CD14-positive monocyte (primary cell): ENCODE results near the gene ZNF274. TPM values are rescaled to one million over a fixed set of nuclear protein-coding genes. Genes with fewer than 3 reads are reported as not detected.
A peak's percentile ranks its signal among the peaks of the same experiment; 100 is the strongest.

Experiments used
- DNase-seq, 3 donors: peaks; one replicate each; pipeline ENCODE4 v3.0.0-alpha.2; 2011 to 2022
- H2AFZ ChIP-seq: 2 replicates; pipeline ENCODE4 v1.6.0; 2012; ENCODE audit warnings: mild to moderate bottlenecking, low read depth, low read length, inconsistent platforms; ENCODE audit not compliant: insufficient read depth, poor library complexity, severe bottlenecking
- H3K27ac ChIP-seq, 2 donors: 1 replicate in 1 of 2; 2 replicates in 1 of 2; pipeline ENCODE4 v1.5.1; 2012 to 2013; ENCODE audit warnings: low read length in 2 of 2, control low read depth in 1 of 2, inconsistent platforms in 1 of 2, low read depth in 1 of 2, mild to moderate bottlenecking in 1 of 2
- H3K27me3 ChIP-seq, 2 donors: one replicate each; pipeline versions ENCODE4 v1.6.0 to v1.6.1; 2011 to 2013; ENCODE audit warnings: low read length in 2 of 2; ENCODE audit not compliant: control insufficient read depth in 2 of 2, insufficient read depth in 2 of 2
- H3K36me3 ChIP-seq, 2 donors: replicated peaks in 1 of 2; 1 replicate in 1 of 2; 2 replicates in 1 of 2; pipeline versions ENCODE4 v1.5.1 to v1.6.1; 2012 to 2013; ENCODE audit warnings: low read length in 2 of 2, control low read depth in 1 of 2, inconsistent platforms in 1 of 2, mild to moderate bottlenecking in 1 of 2; ENCODE audit not compliant: insufficient read depth in 2 of 2, control insufficient read depth in 1 of 2
- H3K4me1 ChIP-seq, 2 donors: 1 replicate in 1 of 2; 2 replicates in 1 of 2; pipeline versions ENCODE4 v1.5.1 to v1.6.1; 2012 to 2013; ENCODE audit warnings: low read length in 2 of 2, control low read depth in 1 of 2, inconsistent platforms in 1 of 2, mild to moderate bottlenecking in 1 of 2, moderate library complexity in 1 of 2; ENCODE audit not compliant: insufficient read depth in 2 of 2, control insufficient read depth in 1 of 2
- H3K4me2 ChIP-seq: replicated peaks from 2 replicates; pipeline ENCODE3; 2012; ENCODE audit warnings: low read length, moderate library complexity, mild to moderate bottlenecking; ENCODE audit not compliant: poor library complexity, severe bottlenecking; ENCODE audit errors: extremely low read depth
- H3K4me3 ChIP-seq, 3 experiments: fragments of 200-600 bp in 1 of 3; sonication (generic) in 1 of 3; replicated peaks in 1 of 3; 1 replicate in 2 of 3; 2 replicates in 1 of 3; pipeline ENCODE4 v1.5.1; 2011 to 2013; ENCODE audit warnings: low read length in 3 of 3, mild to moderate bottlenecking in 3 of 3, control low read depth in 2 of 3, low read depth in 2 of 3, inconsistent platforms in 1 of 3, moderate library complexity in 1 of 3
- H3K79me2 ChIP-seq: 2 replicates; pipeline ENCODE4 v1.6.0; 2012; ENCODE audit warnings: mild to moderate bottlenecking, control low read depth, inconsistent platforms, low read length, moderate library complexity; ENCODE audit not compliant: insufficient read depth
- H3K9ac ChIP-seq: 2 replicates; pipeline ENCODE4 v1.6.0; 2017; ENCODE audit warnings: low read length, mild to moderate bottlenecking; ENCODE audit not compliant: insufficient read depth, poor library complexity, severe bottlenecking
- H3K9me3 ChIP-seq, 2 donors: replicated peaks in 1 of 2; 1 replicate in 1 of 2; 2 replicates in 1 of 2; pipeline versions ENCODE4 v1.5.1 to v1.6.1; 2012 to 2013; ENCODE audit warnings: low read length in 2 of 2, control low read depth in 1 of 2; ENCODE audit not compliant: control insufficient read depth in 1 of 2, insufficient read depth in 1 of 2
- H4K20me1 ChIP-seq: 2 replicates; pipeline ENCODE4 v1.6.0; 2012; ENCODE audit warnings: mild to moderate bottlenecking, low read length, control low read depth, moderate library complexity; ENCODE audit not compliant: insufficient read depth
- H3K27ac Mint-ChIP-seq, 7 donors: one replicate each; pipeline ENCODE4 v1.8.0; 2020; ENCODE audit warnings: mild to moderate bottlenecking in 7 of 7, mixed read lengths in 7 of 7, moderate library complexity in 6 of 7, inconsistent platforms in 2 of 7
- H3K27me3 Mint-ChIP-seq, 3 donors: one replicate each; pipeline ENCODE4 v1.8.0; 2021 to 2022; ENCODE audit warnings: low read depth in 3 of 3, mild to moderate bottlenecking in 3 of 3, mixed read lengths in 3 of 3, moderate library complexity in 3 of 3, inconsistent platforms in 1 of 3
- H3K36me3 Mint-ChIP-seq, 2 donors: one replicate each; pipeline ENCODE4 v1.8.0; 2020; ENCODE audit warnings: mixed read lengths in 2 of 2, inconsistent platforms in 1 of 2, mild to moderate bottlenecking in 1 of 2
- H3K4me1 Mint-ChIP-seq: one replicate; pipeline ENCODE4 v1.8.0; 2020; ENCODE audit warnings: mild to moderate bottlenecking, mixed read lengths
- H3K4me3 Mint-ChIP-seq, 2 donors: one replicate each; pipeline ENCODE4 v1.8.0; 2020; ENCODE audit warnings: mild to moderate bottlenecking in 2 of 2, mixed read lengths in 2 of 2, moderate library complexity in 1 of 2
- H3K9me3 Mint-ChIP-seq, 7 donors: one replicate each; pipeline ENCODE4 v1.8.0; 2020 to 2022; ENCODE audit warnings: mixed read lengths in 7 of 7, mild to moderate bottlenecking in 6 of 7, moderate library complexity in 6 of 7, inconsistent platforms in 2 of 7
- CTCF ChIP-seq: fragments of 200-600 bp; IDR thresholded peaks from one replicate; pipeline ENCODE4 v1.8.0; 2022; ENCODE audit warnings: antibody characterized with exemption, mild to moderate bottlenecking
- WGBS: methylation state at CpG from one replicate; pipeline ENCODE4 v1.1.5; 2013; ENCODE audit warnings: missing lambda C conversion rate; ENCODE audit not compliant: insufficient coverage; 5-methylcytosine and 5-hydroxymethylcytosine counted together
- intact Hi-C, 2 donors: fragments of 100-400 bp; cut with micrococcal nuclease; formaldehyde crosslinking; loops; one replicate each; pipeline versions ENCODE4 v1.15.0 to v1.15.1; 2023
- polyA plus RNA-seq, 3 donors: library from polyadenylated mRNA; depleted of rRNA in 1 of 3; unstranded in 2 of 3; stranded (reverse) in 1 of 3; fragments of 300-500 nt in 2 of 3; fragments of >200 nt in 1 of 3; fragmentation: Illumina TruSeq in 2 of 3; gene quantifications; 1 replicate in 2 of 3; 2 replicates in 1 of 3; pipeline ENCODE4 v1.2.3, GENCODE V29; 2012 to 2021

Gene ZNF274
- polyA plus RNA-seq, 3 donors: 5.8 to 10.1 (median 9.0) TPM

GRCh38 chr19:58227964-58228584 is 45.2 kb downstream of the ZNF274 start:
- Histone ChIP-seq H2AFZ (peak overlapping the region; percentile 99), H3K9me3 (peaks cover 70 to 79% of the 10 kb centered on the region in 2 donors), H3K9ac (peak overlapping the region; percentile 74), H3K27me3 (no peaks in the 10 kb centered on the region), H3K4me1 (peaks cover 13 to 14% of the 10 kb centered on the region in 2 donors), H4K20me1 (no peaks in the 10 kb centered on the region), H3K27ac (peak overlapping the region; percentile 15 to 65), H3K4me2 (peak overlapping the region; percentile 92), H3K36me3 (peaks cover 21 to 34% of the 10 kb centered on the region in 2 donors), H3K79me2 (no peaks in the 10 kb centered on the region), H3K4me3 (peak overlapping the region; percentile 51 to 88 (median 60))
- Mint-ChIP-seq H3K4me3 (peak overlapping the region; percentile 94 to 97), H3K27me3 (peaks cover 0 to 8% (median 2%) of the 10 kb centered on the region in 3 donors), H3K36me3 (peaks cover 33 to 41% of the 10 kb centered on the region in 2 donors), H3K4me1 (peaks cover 14% of the 10 kb centered on the region), H3K9me3 (peaks cover 46 to 94% (median 86%) of the 10 kb centered on the region in 7 donors), H3K27ac (peak overlapping the region; percentile 30 to 91 (median 81))
- no peak for DNase-seq
- 8% methylated on average over 23 of the region's 23 CpGs for WGBS
- intact Hi-C loops: no loop called here
- no peak for TF ChIP-seq CTCF

- peaks cover 0 to 8% (median 2%) of the 10 kb centered on the region in 3 donors for H3K27me3 Mint-ChIP-seq
- Histone ChIP-seq H3K9ac (peak within 1 kb of the TSS; percentile 74), H3K27ac (peak within 1 kb of the TSS; percentile 15 to 65), H3K79me2 (no peaks in the 10 kb centered on the region), H3K27me3 (no peaks in the 10 kb centered on the region), H2AFZ (peak within 1 kb of the TSS; percentile 99), H3K9me3 (peaks cover 67 to 76% of the 10 kb centered on the region in 2 donors), H3K4me2 (peak within 1 kb of the TSS; percentile 92), H3K4me3 (peak within 1 kb of the TSS; percentile 51 to 88 (median 60)), H4K20me1 (no peaks in the 10 kb centered on the region), H3K36me3 (peaks cover 21 to 39% of the 10 kb centered on the region in 2 donors), H3K4me1 (peaks cover 13 to 14% of the 10 kb centered on the region in 2 donors)
- peak within 1 kb of the TSS; percentile 58 to 91 (median 84) for H3K27ac Mint-ChIP-seq
- peaks cover 44 to 94% (median 81%) of the 10 kb centered on the region in 7 donors for H3K9me3 Mint-ChIP-seq
- H3K4me1 Mint-ChIP-seq: peaks cover 14% of the 10 kb centered on the region
- intact Hi-C loops: no loop called here
- peaks cover 39 to 48% of the 10 kb centered on the region in 2 donors for H3K36me3 Mint-ChIP-seq
- peak; percentile 13 to 18 (median 15) for DNase-seq
- H3K4me3 Mint-ChIP-seq: peak within 1 kb of the TSS; percentile 94 to 97
- no peak for TF ChIP-seq CTCF
- under 1% methylated on average over 61 of the region's 62 CpGs for WGBS
Observed at GRCh38 chr19:58228585-58229254, 45.9 kb downstream of the ZNF274 start, which contains the start of gene ZNF544. Gene ZNF544, plus strand, starts transcription at chr19:58228914. Its CDS starts 15,110 bp downstream, at chr19:58244024.
